ENCODE data around the gene DCTPP1. TPM values are rescaled to one million over a fixed set of nuclear protein-coding genes. Genes with fewer than 3 reads are reported as not detected.

Gene DCTPP1
- total and polyA plus RNA-seq, 9 of the 15 experiments (the other 6 are each of a cell fraction or from before 2014, with no cell fraction given): 45.0 to 132 (median 80.6) TPM

- TF ChIP-seq HMGN3 (IDR thresholded peaks at IDR 0.05; ENCODE audit: borderline replicate concordance, extremely low read depth, insufficient read length, low read depth, low read length) (no peak), NKRF (IDR thresholded peaks at IDR 0.05; ENCODE audit: borderline replicate concordance) (0 out of 2 replicates have a peak, but pooled peaks have one; percentile 35), CHD2 (IDR thresholded peaks at IDR 0.05; ENCODE audit: low read depth, low read length) (no peak), ZNF239 (CRISPR knock-in tag; IDR thresholded peaks at IDR 0.05) (no peak), ZBTB11 (CRISPR knock-in tag; IDR thresholded peaks at IDR 0.05) (peak in 1 of 3 experiments; percentile 64; a peak in 1 of 6 replicates), FOXA3 (CRISPR knock-in tag; conservative IDR thresholded peaks at IDR 0.05 in 1 of 2, IDR thresholded peaks at IDR 0.05 in 1 of 2) (no peak), ZNF696 (CRISPR knock-in tag; conservative IDR thresholded peaks at IDR 0.05) (no peak), DDX20 (tag; IDR thresholded peaks at IDR 0.05; ENCODE audit: low read depth) (no peak), EZH2 (IDR thresholded peaks at IDR 0.05; ENCODE audit: borderline replicate concordance, low read depth, low read length) (no peak), MCM2 (IDR thresholded peaks at IDR 0.05; ENCODE audit: low read depth) (no peak), ZSCAN32 (CRISPR knock-in tag; IDR thresholded peaks at IDR 0.05) (no peak), SNRNP70 (optimal IDR thresholded peaks at IDR 0.05; ENCODE audit: low read depth, low read length) (no peak), BRD9 (IDR thresholded peaks at IDR 0.05; ENCODE audit: low read depth, partially characterized antibody) (peak; percentile 66), ZNF354B (CRISPR knock-in tag; IDR thresholded peaks at IDR 0.05) (no peak), E2F5 (CRISPR knock-in tag; IDR thresholded peaks at IDR 0.05) (peak; percentile 82; the same call in 1 of the 2 replicates), NFATC3 (IDR thresholded peaks at IDR 0.05) (no peak), IFI16 (CRISPR knock-in tag; IDR thresholded peaks at IDR 0.05) (no peak), ZNF561 (CRISPR knock-in tag; conservative IDR thresholded peaks at IDR 0.05) (no peak), E2F4 (CRISPR knock-in tag; IDR thresholded peaks at IDR 0.05; ENCODE audit: low read depth) (0 out of 2 replicates have a peak, but pooled peaks have one; percentile 69)
These were observed 669 bp upstream of the DCTPP1 start (continued) for GRCh38 chr16:30430428-30430970.

All from K562 (cell line).